T-helper 1 cell treated with Interleukin-12 subunit alpha and Interleukin-12 subunit beta and Interleukin-4 antibody, amounts not matched to agents 30 ng/mL and 1 ng/mL, for 36 hours (primary cell): ENCODE data around the gene SAMD7. TPM values are rescaled to one million over a fixed set of nuclear protein-coding genes. Genes with fewer than 3 reads are reported as not detected.

Experiments used
- intact Hi-C: fragments of 100-400 bp; cut with micrococcal nuclease; formaldehyde crosslinking; loops from one replicate; pipeline ENCODE4 v1.15.1; 2024
- total RNA-seq: library from RNA; stranded (reverse); gene quantifications from 2 replicates; pipeline ENCODE4 v1.2.3, GENCODE V29; 2022

Gene SAMD7
- total RNA-seq: not detected in 2 replicates

GRCh38 chr3:169911272-169911671 is at the start of gene SAMD7:
TSS of gene SAMD7 (plus strand) at chr3:169911572. CDS start at chr3:169919499, 7,927 bp downstream.
- intact Hi-C loops: no loop called here

- intact Hi-C loops: loop anchor here (2.0 kb wide), 2 partner anchors 237 to 553 kb away; no protein-coding TSS in a partner anchor
These were observed 49.5 kb upstream of the SAMD7 start for GRCh38 chr3:169861871-169862270.

- intact Hi-C loops: loop anchor here (1.0 to 2.0 kb wide), 11 partner anchors 50 to 1007 kb away; partner anchors contain the start of genes GPR160, RPL22L1 and SEC62
These were observed 47.9 kb upstream of the SAMD7 start for GRCh38 chr3:169863458-169863899.

- intact Hi-C loops: no loop called here
These were observed 47.1 kb upstream of the SAMD7 start for GRCh38 chr3:169864270-169864669.

GRCh38 chr3:169865176-169865767 is 46.1 kb upstream of the SAMD7 start:
- intact Hi-C loops: no loop called here

- intact Hi-C loops: no loop called here
These were observed 43.7 kb upstream of the SAMD7 start for GRCh38 chr3:169867584-169868210.

- intact Hi-C loops: no loop called here
These were observed 43.0 kb upstream of the SAMD7 start for GRCh38 chr3:169868369-169868768.

GRCh38 chr3:169869484-169870220 is 41.7 kb upstream of the SAMD7 start, which contains the start of gene LRRC31:
TSS of gene LRRC31 (minus strand) at chr3:169869935. CDS start at chr3:169869807, 128 bp downstream.
- intact Hi-C loops: no loop called here

GRCh38 chr3:169871129-169871886 is 40.1 kb upstream of the SAMD7 start:
- intact Hi-C loops: no loop called here

GRCh38 chr3:169879013-169879557 is 32.3 kb upstream of the SAMD7 start:
- intact Hi-C loops: no loop called here

GRCh38 chr3:169879845-169880575 is 31.4 kb upstream of the SAMD7 start:
- intact Hi-C loops: no loop called here

GRCh38 chr3:169880576-169881250 is 30.7 kb upstream of the SAMD7 start:
- intact Hi-C loops: no loop called here

- intact Hi-C loops: no loop called here
These were observed 24.7 kb upstream of the SAMD7 start for GRCh38 chr3:169886671-169887070.

- intact Hi-C loops: no loop called here
These were observed 19.5 kb upstream of the SAMD7 start for GRCh38 chr3:169891886-169892285.

- intact Hi-C loops: no loop called here
These were observed 17.3 kb upstream of the SAMD7 start for GRCh38 chr3:169894110-169894509.

- intact Hi-C loops: no loop called here
These were observed 16.3 kb upstream of the SAMD7 start for GRCh38 chr3:169895072-169895471.

- intact Hi-C loops: no loop called here
These were observed 14.1 kb upstream of the SAMD7 start for GRCh38 chr3:169897284-169897683.

GRCh38 chr3:169901453-169901852 is 9.9 kb upstream of the SAMD7 start:
- intact Hi-C loops: no loop called here

- intact Hi-C loops: no loop called here
These were observed 6.0 kb upstream of the SAMD7 start for GRCh38 chr3:169905404-169905803.

GRCh38 chr3:169907476-169907875 is 3.9 kb upstream of the SAMD7 start:
- intact Hi-C loops: no loop called here
